ENCODE measurements around the gene RUSC1.

Gene RUSC1

GRCh38 chr1:155300553-155301329 is 20.0 kb upstream of the RUSC1 start:
- Histone ChIP-seq H3K4me1 (no peaks in the 10 kb centered on the region), H3K79me2 (no peaks in the 10 kb centered on the region), H3K4me3 (ENCODE audit: low read depth, low read length) (no peak overlapping the region), H3K9me3 (ENCODE audit: control insufficient read depth, low read length) (no peaks in the 10 kb centered on the region), H3K4me2 (ENCODE audit: low read length) (no peak overlapping the region), H3K27ac (no peak overlapping the region), H3K27me3 (ENCODE audit: control insufficient read depth, insufficient read depth, low read length) (no peaks in the 10 kb centered on the region), H3K36me3 (ENCODE audit: control insufficient read depth, insufficient read depth, low read length) (no peaks in the 10 kb centered on the region), H3K9ac (no peak overlapping the region), H2AFZ (no peak overlapping the region)
- TF ChIP-seq CTCF (IDR thresholded peaks at IDR 0.05), result no peak

GRCh38 chr1:155301342-155301841 is 19.3 kb upstream of the RUSC1 start, which contains the start of gene PKLR:
Gene PKLR, minus strand, starts transcription at chr1:155301438. Its CDS starts 43 bp downstream, at chr1:155301395.
- Histone ChIP-seq H3K9me3 (ENCODE audit: control insufficient read depth, low read length) (no peaks in the 10 kb centered on the region), H3K27ac (no peak within 1 kb of the TSS), H3K4me3 (ENCODE audit: low read depth, low read length) (no peak within 1 kb of the TSS), H3K4me1 (no peaks in the 10 kb centered on the region), H3K36me3 (ENCODE audit: control insufficient read depth, insufficient read depth, low read length) (no peaks in the 10 kb centered on the region), H2AFZ (no peak within 1 kb of the TSS), H3K79me2 (no peaks in the 10 kb centered on the region), H3K27me3 (ENCODE audit: control insufficient read depth, insufficient read depth, low read length) (no peaks in the 10 kb centered on the region), H3K4me2 (ENCODE audit: low read length) (no peak within 1 kb of the TSS), H3K9ac (no peak within 1 kb of the TSS)
- TF ChIP-seq CTCF (IDR thresholded peaks at IDR 0.05), result no peak

- Histone ChIP-seq H3K27ac (no peak overlapping the region), H3K9ac (no peak overlapping the region), H3K4me1 (peaks cover 3% of the 10 kb centered on the region)
These were observed 16.1 kb upstream of the RUSC1 start for GRCh38 chr1:155304558-155305063.

GRCh38 chr1:155305881-155306391 is 14.8 kb upstream of the RUSC1 start:
- Histone ChIP-seq H3K27ac (no peak overlapping the region), H3K4me3 (ENCODE audit: low read depth, low read length) (no peak overlapping the region), H3K36me3 (ENCODE audit: control insufficient read depth, insufficient read depth, low read length) (no peaks in the 10 kb centered on the region), H3K4me1 (peaks cover 4% of the 10 kb centered on the region), H3K9ac (no peak overlapping the region), H3K4me2 (ENCODE audit: low read length) (no peak overlapping the region), H3K79me2 (peaks cover 3% of the 10 kb centered on the region), H3K9me3 (ENCODE audit: control insufficient read depth, low read length) (no peaks in the 10 kb centered on the region), H2AFZ (no peak overlapping the region), H3K27me3 (ENCODE audit: control insufficient read depth, insufficient read depth, low read length) (no peaks in the 10 kb centered on the region)
- no peak for TF ChIP-seq CTCF (IDR thresholded peaks at IDR 0.05)

More at GRCh38 chr1:155304558-155305063, 16.1 kb upstream of the RUSC1 start:
- peaks cover under 1% of the 10 kb centered on the region for H3K79me2 ChIP-seq
- no peaks in the 10 kb centered on the region for H3K27me3 ChIP-seq (ENCODE audit: control insufficient read depth, insufficient read depth, low read length)
- no peak overlapping the region for H3K4me2 ChIP-seq (ENCODE audit: low read length)
- no peaks in the 10 kb centered on the region for H3K36me3 ChIP-seq (ENCODE audit: control insufficient read depth, insufficient read depth, low read length)
- no peak overlapping the region for H3K4me3 ChIP-seq (ENCODE audit: low read depth, low read length)
- H2AFZ ChIP-seq, result no peak overlapping the region
- H3K9me3 ChIP-seq (ENCODE audit: control insufficient read depth, low read length), result no peaks in the 10 kb centered on the region
- TF ChIP-seq CTCF (IDR thresholded peaks at IDR 0.05), result no peak
